Transverse colon (tissue), 4 donors: ENCODE measurements around the gene E2F4. TPM values are rescaled to one million over a fixed set of nuclear protein-coding genes. Genes with fewer than 3 reads are reported as not detected.
A peak's percentile ranks its signal among the peaks of the same experiment; 100 is the strongest.

Experiments used
- DNase-seq: peaks from one replicate; pipeline ENCODE4 v3.0.0-alpha.2; 2019
- H3K27ac ChIP-seq, 4 donors: fragments of 200-600 bp; sonication (generic); 2 replicates each; pipeline ENCODE4 v1.5.1; 2016 to 2018; ENCODE audit warnings: inconsistent platforms in 4 of 4
- H3K27me3 ChIP-seq: fragments of 200-600 bp; sonication (generic); 2 replicates; pipeline ENCODE4 v1.5.1; 2017; ENCODE audit warnings: inconsistent platforms
- H3K36me3 ChIP-seq, 4 donors: fragments of 200-600 bp; sonication (generic); 2 replicates each; pipeline ENCODE4 v1.5.1; 2017 to 2019; ENCODE audit warnings: inconsistent platforms in 4 of 4
- H3K4me1 ChIP-seq, 4 donors: fragments of 200-600 bp; sonication (generic); 2 replicates each; pipeline ENCODE4 v1.5.1; 2017 to 2020; ENCODE audit warnings: inconsistent platforms in 4 of 4
- H3K4me3 ChIP-seq, 4 donors: fragments of 200-600 bp; sonication (generic); 1 replicate in 1 of 4; 2 replicates in 3 of 4; pipeline versions ENCODE4 v1.5.1 to v1.6.1; 2017 to 2019; ENCODE audit warnings: inconsistent platforms in 4 of 4
- H3K9me3 ChIP-seq, 2 donors: fragments of 200-600 bp; sonication (generic); 2 replicates each; pipeline ENCODE4 v1.5.1; 2017 to 2019; ENCODE audit warnings: inconsistent platforms in 2 of 2
- CTCF ChIP-seq, 5 experiments: fragments of 200-600 bp in 3 of 5; fragments of 450-650 bp in 2 of 5; sonication (generic) in 3 of 5; IDR thresholded peaks; 1 replicate in 2 of 5; 2 replicates in 3 of 5; pipeline ENCODE4 v1.5.1; 2016 to 2017; ENCODE audit warnings: antibody characterized with exemption in 5 of 5, inconsistent platforms in 3 of 5, mild to moderate bottlenecking in 2 of 5, moderate library complexity in 1 of 5
- EP300 ChIP-seq: sonication (generic); formaldehyde crosslinking; IDR thresholded peaks from one replicate; pipeline ENCODE4 v1.6.1; 2017; ENCODE audit warnings: antibody characterized with exemption, low read depth
- POLR2A ChIP-seq: fragments of 450-650 bp; IDR thresholded peaks from one replicate; pipeline ENCODE4 v1.6.1; 2016; ENCODE audit warnings: antibody characterized with exemption, mild to moderate bottlenecking, moderate library complexity
- POLR2AphosphoS5 ChIP-seq, 3 donors: sonication (generic); formaldehyde crosslinking; IDR thresholded peaks; one replicate each; pipeline ENCODE4 v1.6.1; 2016; ENCODE audit warnings: antibody characterized with exemption in 3 of 3
- WGBS, 2 donors: methylation state at CpG; one replicate each; pipeline ENCODE4 v1.1.5; 2018; ENCODE audit warnings: low coverage in 1 of 2; 5-methylcytosine and 5-hydroxymethylcytosine counted together
- in situ Hi-C, 4 donors: fragments of 200-750 bp; cut with MboI; loops; one replicate each; pipeline versions ENCODE4 v1.15.0 to v1.15.1; 2017; ENCODE audit warnings: low sequenced_read_pairs in 3 of 4, low pct_ligation_motif_present in 1 of 4, low pct_unique_long_range_greater_than_20kb in 1 of 4
- intact Hi-C: fragments of 100-400 bp; cut with DNase I; formaldehyde crosslinking; loops from one replicate; pipeline ENCODE4 v1.15.1; 2023; ENCODE audit warnings: low total_unique reads
- total RNA-seq, 4 donors: library from RNA; depleted of rRNA; stranded (reverse); fragments of >200 nt; gene quantifications; one replicate each; pipeline ENCODE4 v1.1.0, GENCODE V29; 2016

The E2F4 gene
- total RNA-seq, 4 donors from 2014 or later = 97.5 to 224 (median 159) TPM

- no peaks in the 10 kb centered on the region for H3K27me3 ChIP-seq
- peak overlapping the region in 3 of 4 donors; percentile 78 to 92 (median 88) for H3K27ac ChIP-seq
- peak overlapping the region in 3 of 4 donors; percentile 79 to 97 (median 88) for H3K4me3 ChIP-seq
- peaks cover 0 to 19% (median 9%) of the 10 kb centered on the region in 4 donors for H3K36me3 ChIP-seq
- TF ChIP-seq EP300 (no peak), CTCF (IDR thresholded peaks at IDR 0.05) (no peak), POLR2AphosphoS5 (IDR thresholded peaks at IDR 0.05) (no peak), POLR2A (no peak)
- in situ Hi-C loops (no loop called here), intact Hi-C loops (no loop called here)
- no peaks in the 10 kb centered on the region for H3K9me3 ChIP-seq
- 24 to 46% methylated on average over 4 to 9 of the region's 9 CpGs for WGBS, 2 donors
- no peak for DNase-seq
- H3K4me1 ChIP-seq = peaks cover 11 to 25% (median 19%) of the 10 kb centered on the region in 4 donors
Observed at GRCh38 chr16:67191411-67191994, 452 bp upstream of the E2F4 start.

- no peak for DNase-seq
- Histone ChIP-seq H3K27me3 (no peaks in the 10 kb centered on the region), H3K36me3 (peaks cover 0 to 31% (median 11%) of the 10 kb centered on the region in 4 donors), H3K27ac (peak overlapping the region; percentile 78 to 92 (median 86)), H3K4me3 (peak overlapping the region; percentile 79 to 97 (median 88)), H3K9me3 (no peaks in the 10 kb centered on the region), H3K4me1 (peaks cover 11 to 26% (median 23%) of the 10 kb centered on the region in 4 donors)
- intact Hi-C loops (no loop called here), in situ Hi-C loops (no loop called here)
- WGBS, 2 donors = 27% methylated on average over 17 of the region's 17 CpGs; no CpG with 5 or more reads in 1 of the 2 donors
- no peak for TF ChIP-seq POLR2A
- TF ChIP-seq CTCF (IDR thresholded peaks at IDR 0.05) = no peak
- no peak for TF ChIP-seq POLR2AphosphoS5 (IDR thresholded peaks at IDR 0.05)
- no peak for TF ChIP-seq EP300
Observed at GRCh38 chr16:67192781-67193361, 916 bp downstream of the E2F4 start.

GRCh38 chr16:67193536-67193935 lies 1.6 kb downstream of the E2F4 start:
- no peak for DNase-seq
- H3K27ac ChIP-seq = peak overlapping the region in 1 of 4 donors; percentile 92
- TF ChIP-seq POLR2A (no peak), EP300 (no peak), CTCF (IDR thresholded peaks at IDR 0.05) (no peak), POLR2AphosphoS5 (IDR thresholded peaks at IDR 0.05) (no peak)
- H3K36me3 ChIP-seq = peaks cover 0 to 31% (median 11%) of the 10 kb centered on the region in 4 donors
- intact Hi-C loops = no loop called here
- in situ Hi-C loops = no loop called here
- no peaks in the 10 kb centered on the region for H3K9me3 ChIP-seq
- no peaks in the 10 kb centered on the region for H3K27me3 ChIP-seq
- peak overlapping the region in 1 of 4 donors; percentile 97 for H3K4me3 ChIP-seq
- peaks cover 11 to 33% (median 29%) of the 10 kb centered on the region in 4 donors for H3K4me1 ChIP-seq

GRCh38 chr16:67194260-67194659 lies 2.3 kb downstream of the E2F4 start:
- Histone ChIP-seq H3K36me3 (peaks cover 0 to 31% (median 11%) of the 10 kb centered on the region in 4 donors), H3K4me3 (no peak overlapping the region), H3K4me1 (peaks cover 11 to 37% (median 34%) of the 10 kb centered on the region in 4 donors), H3K9me3 (no peaks in the 10 kb centered on the region), H3K27ac (no peak overlapping the region), H3K27me3 (no peaks in the 10 kb centered on the region)
- intact Hi-C loops = no loop called here
- TF ChIP-seq CTCF (IDR thresholded peaks at IDR 0.05) = no peak
- TF ChIP-seq POLR2A = no peak
- TF ChIP-seq POLR2AphosphoS5 (IDR thresholded peaks at IDR 0.05) = no peak
- TF ChIP-seq EP300 = no peak
- in situ Hi-C loops = no loop called here
- DNase-seq = no peak
- WGBS, 2 donors = 96% methylated on average over 6 of the region's 6 CpGs; no CpG with 5 or more reads in 1 of the 2 donors
